GM19452 (cell line): ENCODE results near the gene P3H2.

ENCODE experiments used
- ATAC-seq: cut with Tn5 transposase; IDR thresholded peaks from one replicate; pipeline ENCODE4 v1.9.1; 2021; ENCODE audit not compliant: unreplicated experiment

Gene P3H2

GRCh38 chr3:189907803-189908202 lies 212.9 kb downstream of the P3H2 start:
- ATAC-seq: no peak
